Measurements from ENCODE around the gene TUBB8. TPM values are rescaled to one million over a fixed set of nuclear protein-coding genes. Genes with fewer than 3 reads are reported as not detected.
"Not testable (repeated sequence)": the region's sequence is repeated elsewhere in the genome, so short reads cannot be mapped to it uniquely, and the experiment has no call there.

Gene TUBB8
- total RNA-seq, 1 donor from 2014 or later: not detected

- not testable (repeated sequence) for DNase-seq
Measured at GRCh38 chr10:13315-13635, 35.8 kb downstream of the TUBB8 start.

GRCh38 chr10:12444-13314 is 36.4 kb downstream of the TUBB8 start:
- not testable (repeated sequence) for DNase-seq

GRCh38 chr10:11260-11659 is 37.8 kb downstream of the TUBB8 start:
- DNase-seq: not testable (repeated sequence)

DNA sequence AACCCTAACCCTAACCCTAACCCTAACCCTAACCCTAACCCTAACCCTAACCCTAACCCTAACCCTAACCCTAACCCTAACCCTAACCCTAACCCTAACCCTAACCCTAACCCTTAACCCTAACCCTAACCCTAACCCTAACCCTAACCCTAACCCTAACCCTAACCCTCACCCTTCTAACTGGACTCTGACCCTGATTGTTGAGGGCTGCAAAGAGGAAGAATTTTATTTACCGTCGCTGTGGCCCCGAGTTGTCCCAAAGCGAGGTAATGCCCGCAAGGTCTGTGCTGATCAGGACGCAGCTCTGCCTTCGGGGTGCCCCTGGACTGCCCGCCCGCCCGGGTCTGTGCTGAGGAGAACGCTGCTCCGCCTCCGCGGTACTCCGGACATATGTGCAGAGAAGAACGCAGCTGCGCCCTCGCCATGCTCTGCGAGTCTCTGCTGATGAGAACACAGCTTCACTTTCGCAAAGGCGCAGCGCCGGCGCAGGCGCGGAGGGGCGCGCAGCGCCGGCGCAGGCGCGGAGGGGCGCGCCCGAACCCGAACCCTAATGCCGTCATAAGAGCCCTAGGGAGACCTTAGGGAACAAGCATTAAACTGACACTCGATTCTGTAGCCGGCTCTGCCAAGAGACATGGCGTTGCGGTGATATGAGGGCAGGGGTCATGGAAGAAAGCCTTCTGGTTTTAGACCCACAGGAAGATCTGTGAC is 38.7 kb downstream of the TUBB8 start:
- not testable (repeated sequence) for DNase-seq

Other genes with a start within 250 kb of the TUBB8 start
- gene ZMYND11, start 86.2 kb upstream of the TUBB8 start, total RNA-seq: 71.4 TPM

All from tongue (tissue), 2 donors.